K562 treated with DMSO at 1 percent for 12 hours (cell line): ENCODE results near the gene SPATA31A7. TPM values are rescaled to one million over a fixed set of nuclear protein-coding genes. Genes with fewer than 3 reads are reported as not detected.

ENCODE experiments used
- total RNA-seq: library from RNA; unstranded; fragments of 300-600 nt; gene quantifications from 2 replicates; pipeline ENCODE4 v1.2.3, GENCODE V29; 2022; ENCODE audit not compliant: insufficient read depth

Gene SPATA31A7
- total RNA-seq = not detected in 2 replicates

DNA sequence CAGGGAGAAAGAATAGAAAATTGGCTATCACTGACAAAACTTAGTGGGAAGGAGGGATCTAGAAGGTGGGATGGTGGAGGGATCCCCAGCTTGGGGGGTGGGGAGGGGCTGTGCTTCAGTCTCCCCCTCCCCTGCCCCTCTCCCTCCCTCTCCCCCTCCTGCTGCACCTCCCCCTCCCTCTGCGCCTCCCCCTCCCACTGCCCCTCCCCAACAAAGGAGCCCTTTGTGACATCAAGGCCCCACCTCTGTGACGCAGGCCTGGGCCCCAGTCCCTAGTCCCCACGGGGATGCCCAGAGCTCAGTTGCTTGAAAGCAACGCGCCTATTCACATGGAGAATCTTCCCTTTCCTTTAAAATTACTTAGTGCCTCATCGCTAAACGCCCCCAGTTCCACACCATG, at the start of gene SPATA31A7:
TSS of gene SPATA31A7 (plus strand) at position 301 of the 400 bp plus-strand sequence. CDS start at position 330, 29 bp downstream.

